ENCODE data around the gene RPL4. TPM values are rescaled to one million over a fixed set of nuclear protein-coding genes. Genes with fewer than 3 reads are reported as not detected.
A peak's percentile ranks its signal among the peaks of the same experiment; 100 is the strongest.
"Not testable (repeated sequence)": the region's sequence is repeated elsewhere in the genome, so short reads cannot be mapped to it uniquely, and the experiment has no call there.

Gene RPL4
- total RNA-seq, 6 donors from 2014 or later, result 807 to 2,526 (median 1,681) TPM

GRCh38 chr15:66505818-66506217 lies 1.2 kb upstream of the RPL4 start:
- Histone ChIP-seq H3K36me3 (peaks cover 15 to 26% (median 22%) of the 10 kb centered on the region in 4 donors), H3K4me3 (peak overlapping the region in 3 of 4 donors; percentile 79 to 91 (median 90)), H3K27me3 (no peaks in the 10 kb centered on the region), H3K9me3 (no peaks in the 10 kb centered on the region), H3K27ac (peak overlapping the region; percentile 87 to 97 (median 92)), H3K4me1 (peaks cover 14 to 30% (median 23%) of the 10 kb centered on the region in 4 donors)
- ATAC-seq (ENCODE audit: low FRiP score in 2 of 2) (no peak), DNase-seq (no peak)
- 40 to 48% methylated on average over 4 of the region's 4 CpGs for WGBS, 2 donors
- TF ChIP-seq CTCF (IDR thresholded peaks at IDR 0.05) (no peak), POLR2A (IDR thresholded peaks at IDR 0.05) (no peak), POLR2AphosphoS5 (IDR thresholded peaks at IDR 0.05) (no peak), EP300 (IDR thresholded peaks at IDR 0.05) (no peak)

- H3K4me3 ChIP-seq, result peak overlapping the region; percentile 79 to 96 (median 90)
- WGBS, 2 donors, result 0 to 2% methylated on average over 11 to 13 of the region's 13 CpGs
- ATAC-seq (ENCODE audit: low FRiP score in 2 of 2) (peak in 1 of 2 donors; percentile 37), DNase-seq (no peak)
- no peaks in the 10 kb centered on the region for H3K27me3 ChIP-seq
- peaks cover 14 to 30% (median 23%) of the 10 kb centered on the region in 4 donors for H3K4me1 ChIP-seq
- no peaks in the 10 kb centered on the region for H3K9me3 ChIP-seq
- H3K27ac ChIP-seq, result peak overlapping the region; percentile 87 to 97 (median 92)
- TF ChIP-seq CTCF (IDR thresholded peaks at IDR 0.05) (no peak), EP300 (IDR thresholded peaks at IDR 0.05) (no peak), POLR2AphosphoS5 (IDR thresholded peaks at IDR 0.05) (no peak), POLR2A (IDR thresholded peaks at IDR 0.05) (no peak)
- H3K36me3 ChIP-seq, result peaks cover 18 to 30% (median 26%) of the 10 kb centered on the region in 4 donors
Observed at GRCh38 chr15:66505430-66505811, 766 bp upstream of the RPL4 start.

GRCh38 chr15:66503780-66504562 lies 684 bp downstream of the RPL4 start:
- no peak for DNase-seq
- WGBS, 2 donors, result 0 to 1% methylated on average over 12 of the region's 12 CpGs
- no peak for ATAC-seq (ENCODE audit: low FRiP score in 2 of 2)

GRCh38 chr15:66503041-66503648 lies 1.5 kb downstream of the RPL4 start:
- peak overlapping the region; percentile 79 to 96 (median 90) for H3K4me3 ChIP-seq
- H3K9me3 ChIP-seq; ATAC-seq (ENCODE audit: low FRiP score in 2 of 2); H3K27ac ChIP-seq; H3K27me3 ChIP-seq; DNase-seq: not testable (repeated sequence)
- 59 to 62% methylated on average over 13 of the region's 13 CpGs for WGBS, 2 donors
- peaks cover 18 to 40% (median 23%) of the 10 kb centered on the region in 4 donors for H3K4me1 ChIP-seq
- peaks cover 33 to 52% (median 47%) of the 10 kb centered on the region in 4 donors for H3K36me3 ChIP-seq

More at GRCh38 chr15:66503780-66504562, 684 bp downstream of the RPL4 start:
- no peak for TF ChIP-seq EP300 (IDR thresholded peaks at IDR 0.05)
- no peak for TF ChIP-seq POLR2A (IDR thresholded peaks at IDR 0.05)
- TF ChIP-seq POLR2AphosphoS5 (IDR thresholded peaks at IDR 0.05), result no peak
- TF ChIP-seq CTCF (IDR thresholded peaks at IDR 0.05), result no peak
- peak overlapping the region; percentile 87 to 97 (median 92) for H3K27ac ChIP-seq
- H3K36me3 ChIP-seq, result peaks cover 32 to 44% (median 40%) of the 10 kb centered on the region in 4 donors
- no peaks in the 10 kb centered on the region for H3K27me3 ChIP-seq
- H3K4me1 ChIP-seq, result peaks cover 14 to 32% (median 23%) of the 10 kb centered on the region in 4 donors
- no peaks in the 10 kb centered on the region for H3K9me3 ChIP-seq
- H3K4me3 ChIP-seq, result peak overlapping the region; percentile 79 to 96 (median 90)

GRCh38 chr15:66502491-66502890 lies 2.2 kb downstream of the RPL4 start:
- no peaks in the 10 kb centered on the region for H3K27me3 ChIP-seq
- DNase-seq (no peak), ATAC-seq (ENCODE audit: low FRiP score in 2 of 2) (no peak)
- H3K4me3 ChIP-seq, result peak overlapping the region in 1 of 4 donors; percentile 79
- H3K9me3 ChIP-seq, result no peaks in the 10 kb centered on the region
- no peak for TF ChIP-seq CTCF (IDR thresholded peaks at IDR 0.05)
- TF ChIP-seq POLR2A (IDR thresholded peaks at IDR 0.05), result no peak
- TF ChIP-seq POLR2AphosphoS5 (IDR thresholded peaks at IDR 0.05), result no peak
- no peak for TF ChIP-seq EP300 (IDR thresholded peaks at IDR 0.05)
- peaks cover 33 to 56% (median 47%) of the 10 kb centered on the region in 4 donors for H3K36me3 ChIP-seq
- peaks cover 20 to 45% (median 24%) of the 10 kb centered on the region in 4 donors for H3K4me1 ChIP-seq
- H3K27ac ChIP-seq, result no peak overlapping the region
- WGBS, 2 donors, result 79% methylated on average over 10 of the region's 10 CpGs

GRCh38 chr15:66500346-66500745 lies 4.3 kb downstream of the RPL4 start:
- not testable (repeated sequence) for H3K4me3 ChIP-seq; DNase-seq; H3K27ac ChIP-seq; ATAC-seq (ENCODE audit: low FRiP score in 2 of 2); H3K27me3 ChIP-seq; H3K9me3 ChIP-seq
- 85 to 92% methylated on average over 7 of the region's 7 CpGs for WGBS, 2 donors
- Histone ChIP-seq H3K36me3 (peaks cover 33 to 60% (median 48%) of the 10 kb centered on the region in 4 donors), H3K4me1 (peaks cover 24 to 52% (median 29%) of the 10 kb centered on the region in 4 donors)

All from upper lobe of left lung (tissue), 6 donors.